GM23338 (cell line): ENCODE results near the gene CPT1A. TPM values are rescaled to one million over a fixed set of nuclear protein-coding genes. Genes with fewer than 3 reads are reported as not detected.

ENCODE experiments used
- ATAC-seq: fragments of 200-7000 bp; cut with Tn5 transposase; 3 replicates; pipeline ENCODE4 v1.9.1; 2020
- DNase-seq: peaks from one replicate; pipeline ENCODE4 v3.0.0-alpha.2; 2015; ENCODE audit warnings: low spot score
- H2AFZ ChIP-seq: fragments of 200-600 bp; sonication (generic); 2 replicates; pipeline ENCODE4 v1.8.0; 2016; ENCODE audit warnings: antibody characterized with exemption, mild to moderate bottlenecking, moderate library complexity
- H3F3A ChIP-seq: fragments of 200-600 bp; sonication (generic); replicated peaks from 2 replicates; pipeline ENCODE4 v1.8.0; 2017; ENCODE audit warnings: antibody characterized with exemption, mixed run types, low read depth
- H3K27ac ChIP-seq: fragments of 200-600 bp; sonication (generic); 2 replicates; pipeline ENCODE4 v1.6.1; 2016; ENCODE audit warnings: low read depth
- H3K27me3 ChIP-seq: fragments of 200-600 bp; sonication (generic); 2 replicates; pipeline ENCODE4 v1.8.0; 2016; ENCODE audit warnings: mild to moderate bottlenecking, mixed run types, moderate library complexity; ENCODE audit not compliant: insufficient read depth
- H3K36me3 ChIP-seq: fragments of 200-600 bp; sonication (generic); 2 replicates; pipeline ENCODE4 v1.8.0; 2016; ENCODE audit warnings: mild to moderate bottlenecking; ENCODE audit not compliant: insufficient read depth
- H3K4me1 ChIP-seq: fragments of 200-600 bp; sonication (generic); 2 replicates; pipeline ENCODE4 v1.8.0; 2016; ENCODE audit warnings: mild to moderate bottlenecking, moderate library complexity; ENCODE audit not compliant: insufficient read depth
- H3K4me2 ChIP-seq: fragments of 200-600 bp; sonication (generic); 2 replicates; pipeline ENCODE4 v1.7.1; 2017; ENCODE audit warnings: mixed run types
- H3K4me3 ChIP-seq: fragments of 200-600 bp; sonication (generic); 2 replicates; pipeline ENCODE4 v1.6.1; 2016; ENCODE audit warnings: mixed run types
- H3K79me2 ChIP-seq: fragments of 200-600 bp; sonication (generic); replicated peaks from 2 replicates; pipeline ENCODE4 v1.8.0; 2017; ENCODE audit warnings: mild to moderate bottlenecking; ENCODE audit not compliant: insufficient read depth
- H3K9me2 ChIP-seq: fragments of 200-600 bp; sonication (generic); 2 replicates; pipeline ENCODE4 v1.8.0; 2017; ENCODE audit not compliant: insufficient read depth
- H4K20me1 ChIP-seq: fragments of 200-600 bp; sonication (generic); replicated peaks from 2 replicates; pipeline ENCODE4 v1.8.0; 2017; ENCODE audit warnings: mild to moderate bottlenecking; ENCODE audit not compliant: insufficient read depth
- H3K27ac Mint-ChIP-seq: 2 replicates; pipeline ENCODE4 v1.8.0; 2020; ENCODE audit warnings: inconsistent platforms, mild to moderate bottlenecking, moderate library complexity, mixed read lengths
- H3K27me3 Mint-ChIP-seq: 3 replicates; pipeline ENCODE4 v1.8.0; 2022; ENCODE audit warnings: low read depth, mild to moderate bottlenecking, moderate library complexity, mixed read lengths, inconsistent platforms; ENCODE audit not compliant: insufficient read depth, poor library complexity
- H3K36me3 Mint-ChIP-seq: 3 replicates; pipeline ENCODE4 v1.8.0; 2021; ENCODE audit warnings: low read depth, mild to moderate bottlenecking, inconsistent platforms, moderate library complexity, mixed read lengths
- H3K4me1 Mint-ChIP-seq: 3 replicates; pipeline ENCODE4 v1.8.0; 2020; ENCODE audit warnings: mild to moderate bottlenecking, inconsistent platforms, mixed read lengths
- H3K4me3 Mint-ChIP-seq: 3 replicates; pipeline ENCODE4 v1.8.0; 2021; ENCODE audit warnings: moderate library complexity, mild to moderate bottlenecking, inconsistent platforms, mixed read lengths
- H3K9me3 Mint-ChIP-seq: 3 replicates; pipeline ENCODE4 v1.8.0; 2020; ENCODE audit warnings: moderate library complexity, mild to moderate bottlenecking, inconsistent platforms, mixed read lengths
- CREB1 ChIP-seq: fragments of 250-450 bp; sonication (Bioruptor Pico); IDR thresholded peaks from 2 replicates; pipeline ENCODE4 v1.5.0; 2020; ENCODE audit warnings: low read depth, mild to moderate bottlenecking, moderate library complexity
- CTCF ChIP-seq, 2 experiments: fragments of 200-600 bp in 1 of 2; sonication (generic) in 1 of 2; conservative IDR thresholded peaks; 2 replicates each; pipeline versions ENCODE4 v1.5.1 to v1.6.1; 2016 to 2017; ENCODE audit warnings: antibody characterized with exemption in 2 of 2, low read depth in 2 of 2, mild to moderate bottlenecking in 2 of 2, moderate library complexity in 1 of 2
- ETS1 ChIP-seq: IDR thresholded peaks from 2 replicates; pipeline ENCODE4 v1.6.1; 2016; ENCODE audit warnings: antibody characterized with exemption
- EZH2 ChIP-seq: fragments of 200-600 bp; sonication (generic); IDR thresholded peaks from one replicate; pipeline ENCODE4 v1.8.0; 2017; ENCODE audit warnings: antibody characterized with exemption, mild to moderate bottlenecking, low read depth; ENCODE audit not compliant: unreplicated experiment
- EZH2phosphoT487 ChIP-seq: fragments of 200-600 bp; sonication (generic); IDR thresholded peaks from one replicate; pipeline ENCODE4 v1.8.1; 2018; ENCODE audit warnings: antibody characterized with exemption; ENCODE audit not compliant: unreplicated experiment
- JUNB ChIP-seq: IDR thresholded peaks from one replicate; pipeline ENCODE4 v1.6.1; 2016; ENCODE audit warnings: antibody characterized with exemption; ENCODE audit not compliant: unreplicated experiment
- NANOG ChIP-seq: IDR thresholded peaks from 2 replicates; pipeline ENCODE4 v1.6.1; 2016; ENCODE audit warnings: antibody characterized with exemption, borderline replicate concordance
- POLR2AphosphoS5 ChIP-seq: IDR thresholded peaks from 2 replicates; pipeline ENCODE4 v1.6.1; 2016; ENCODE audit warnings: antibody characterized with exemption, low read depth
- REST ChIP-seq: IDR thresholded peaks from one replicate; pipeline ENCODE4 v1.6.1; 2018; ENCODE audit warnings: antibody characterized with exemption; ENCODE audit not compliant: unreplicated experiment
- STAT1 ChIP-seq: IDR thresholded peaks from one replicate; pipeline ENCODE4 v1.6.1; 2016; ENCODE audit warnings: antibody characterized with exemption; ENCODE audit not compliant: unreplicated experiment
- ZNF114 ChIP-seq: fragments of 250-450 bp; sonication (Bioruptor Pico); IDR thresholded peaks from 2 replicates; pipeline ENCODE4 v1.5.0; 2020; ENCODE audit warnings: mild to moderate bottlenecking, moderate library complexity
- ZNF331 ChIP-seq: fragments of 250-450 bp; sonication (Bioruptor Pico); IDR thresholded peaks from 2 replicates; pipeline ENCODE4 v1.5.0; 2020; ENCODE audit warnings: low read depth, mild to moderate bottlenecking, moderate library complexity
- ZNF462 ChIP-seq: fragments of 250-450 bp; sonication (Bioruptor Pico); IDR thresholded peaks from 2 replicates; pipeline ENCODE4 v1.5.0; 2020; ENCODE audit warnings: mild to moderate bottlenecking, moderate library complexity
- polyA plus RNA-seq: library from polyadenylated mRNA; unstranded; fragments of >200 nt; fragmentation: Nextera tagmentation; extraction: Ambion mirVana; gene quantifications from 2 replicates; pipeline ENCODE4 v1.2.1, GENCODE V29; 2016
- total RNA-seq: library from RNA; depleted of rRNA; stranded (reverse); fragments of >200 nt; shearing (Covaris generic); gene quantifications from 2 replicates; pipeline ENCODE4 v1.2.3, GENCODE V29; 2014

The CPT1A gene
- total and polyA plus RNA-seq, 2 experiments from 2014 or later: 2.6 to 9.5 TPM

GRCh38 chr11:68762481-68762880, 79.2 kb downstream of the CPT1A start:
- H3K4me1 ChIP-seq: no peaks in the 10 kb centered on the region; the same call in 1 of the 2 replicates
- no peak overlapping the region for H2AFZ ChIP-seq
- H3K9me2 ChIP-seq: no peaks in the 10 kb centered on the region
- peaks cover 13% of the 10 kb centered on the region for H3K4me1 Mint-ChIP-seq
- no peak overlapping the region for H3K4me3 ChIP-seq
- H3K79me2 ChIP-seq: no peaks in the 10 kb centered on the region
- TF ChIP-seq ZNF331 (no peak), CREB1 (CRISPR knock-in tag) (no peak), STAT1 (no peak), EZH2 (no peak), EZH2phosphoT487 (no peak), ZNF114 (CRISPR knock-in tag) (no peak), POLR2AphosphoS5 (no peak), REST (no peak), JUNB (no peak), ETS1 (no peak), CTCF (conservative IDR thresholded peaks at IDR 0.05; ENCODE audit: low read depth in 2 of 2) (no peak), ZNF462 (CRISPR knock-in tag) (no peak), NANOG (no peak)
- H3K4me2 ChIP-seq: no peak overlapping the region
- H4K20me1 ChIP-seq: no peaks in the 10 kb centered on the region
- H3K27me3 Mint-ChIP-seq: peaks cover 7% of the 10 kb centered on the region
- no peaks in the 10 kb centered on the region for H3F3A ChIP-seq
- H3K27ac ChIP-seq: no peak overlapping the region
- H3K36me3 ChIP-seq: no peaks in the 10 kb centered on the region
- ATAC-seq (no peak), DNase-seq (no peak)
- H3K27ac Mint-ChIP-seq: no peak overlapping the region
- H3K9me3 Mint-ChIP-seq: no peaks in the 10 kb centered on the region
- H3K36me3 Mint-ChIP-seq: no peaks in the 10 kb centered on the region
- no peaks in the 10 kb centered on the region for H3K27me3 ChIP-seq
- H3K4me3 Mint-ChIP-seq: no peak overlapping the region
